Fibroblast of villous mesenchyme (primary cell): ENCODE data around the gene PTPRQ. TPM values are rescaled to one million over a fixed set of nuclear protein-coding genes. Genes with fewer than 3 reads are reported as not detected.

ENCODE experiments used
- DNase-seq: peaks from one replicate; pipeline ENCODE4 v3.0.0-alpha.2; 2010; ENCODE audit warnings: low read depth
- H3K4me3 ChIP-seq: 2 replicates; pipeline ENCODE4 v1.5.1; 2011; ENCODE audit warnings: low read depth, mild to moderate bottlenecking, low read length
- CTCF ChIP-seq: IDR thresholded peaks from 2 replicates; pipeline ENCODE4 v1.5.1; 2012; ENCODE audit warnings: low read depth, mild to moderate bottlenecking, low read length; ENCODE audit not compliant: insufficient read depth
- total RNA-seq: library from RNA; depleted of rRNA; stranded (reverse); fragments of >200 nt; gene quantifications from 2 replicates; pipeline ENCODE4 v1.2.3, GENCODE V29; 2012

The PTPRQ gene
- total RNA-seq, 1 donor = 5.6 TPM

GRCh38 chr12:80716696-80717469 lies 272.8 kb downstream of the PTPRQ start, which contains the start of gene MYF5:
TSS of gene MYF5 (plus strand) at chr12:80716912. CDS start at chr12:80717064, 152 bp downstream.
- TF ChIP-seq CTCF = no peak
- no peak within 1 kb of the TSS for H3K4me3 ChIP-seq
- DNase-seq = no peak

GRCh38 chr12:80717856-80718255 lies 273.8 kb downstream of the PTPRQ start:
- TF ChIP-seq CTCF = no peak
- DNase-seq = no peak
- no peak overlapping the region for H3K4me3 ChIP-seq

GRCh38 chr12:80720516-80720915 lies 276.5 kb downstream of the PTPRQ start:
- H3K4me3 ChIP-seq = no peak overlapping the region
- DNase-seq = no peak
- TF ChIP-seq CTCF = no peak

GRCh38 chr12:80721326-80721725 lies 277.3 kb downstream of the PTPRQ start:
- H3K4me3 ChIP-seq = no peak overlapping the region
- no peak for DNase-seq
- TF ChIP-seq CTCF = no peak
